ENCODE data around the gene PLA2G4D. TPM values are rescaled to one million over a fixed set of nuclear protein-coding genes. Genes with fewer than 3 reads are reported as not detected.

The PLA2G4D gene
- total RNA-seq, 5 donors from 2014 or later (not counting 1 experiment from before 2014, with no cell fraction given), result not detected

DNA sequence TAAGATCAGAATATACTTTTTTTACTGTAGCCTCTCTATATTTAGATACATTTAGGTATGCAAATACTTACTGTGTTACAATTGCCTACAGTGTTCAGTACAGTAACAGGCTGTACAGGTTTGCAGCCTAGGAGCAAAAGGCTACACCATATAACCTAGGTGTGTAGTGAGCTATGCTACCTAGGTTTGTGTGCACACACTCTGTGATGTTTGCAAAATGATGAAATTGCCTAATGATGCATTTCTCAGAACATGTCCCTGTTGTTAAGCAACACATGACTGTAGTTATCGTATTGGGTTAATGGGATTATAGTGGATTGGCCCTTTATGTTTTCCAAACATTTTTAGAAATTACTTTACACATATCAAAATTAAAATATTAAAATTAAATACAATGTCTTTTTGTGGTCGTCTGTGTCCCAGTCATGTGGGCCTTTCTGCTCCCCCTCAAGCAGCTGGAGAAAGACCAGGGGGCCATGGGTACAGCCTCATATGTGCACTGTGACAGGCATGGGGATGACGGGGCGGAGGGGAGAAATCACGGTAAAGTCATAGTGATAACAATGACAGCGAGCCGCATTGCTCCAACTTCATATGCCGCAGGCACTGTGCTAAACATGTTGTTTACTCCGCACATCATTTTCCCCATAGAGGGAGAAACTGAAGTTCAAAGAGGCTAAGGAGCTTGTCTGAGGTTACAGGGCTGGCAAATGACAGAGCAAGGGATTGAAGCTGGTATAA lies 46.1 kb downstream of the PLA2G4D start:
- no peak overlapping the region for H3K4me3 Mint-ChIP-seq
- no peaks in the 10 kb centered on the region for H3K36me3 ChIP-seq (ENCODE audit: control insufficient read depth in 2 of 2, extremely low read depth in 1 of 2, insufficient read depth in 1 of 2, low read length in 1 of 2)
- ChIA-PET CTCF (interaction anchor here in 1 of 2 donors (0.6 kb wide), 1 partner anchor 279 kb away, joined by 3 read pairs; no protein-coding TSS in a partner anchor), POLR2A (interaction anchor here in 1 of 2 donors (0.6 kb wide), 1 partner anchor 346 kb away, joined by 8 read pairs; no protein-coding TSS in a partner anchor)
- H3K27ac Mint-ChIP-seq, result no peak overlapping the region
- no peaks in the 10 kb centered on the region for H3K4me1 ChIP-seq (ENCODE audit: control insufficient read depth in 1 of 2, extremely low read depth in 1 of 2, insufficient read depth in 2 of 2, low read length in 2 of 2)
- no peak overlapping the region for H3K27ac ChIP-seq (ENCODE audit: low read length)
- no peaks in the 10 kb centered on the region for H3K36me3 Mint-ChIP-seq
- H3K27me3 ChIP-seq (replicated peaks in 1 of 2; ENCODE audit: control insufficient read depth in 2 of 2, extremely low read depth in 1 of 2, insufficient read depth in 2 of 2, low read length in 1 of 2), result peaks cover 0 to 26% of the 10 kb centered on the region in 2 experiments
- ATAC-seq (replicated peaks in 1 of 4) (no peak), DNase-seq (no peak)
- H3K9me3 Mint-ChIP-seq, result no peaks in the 10 kb centered on the region
- WGBS (ENCODE audit: insufficient coverage), result 74% methylated on average over 3 of the region's 9 CpGs
- no peak overlapping the region for H3K4me3 ChIP-seq (ENCODE audit: control insufficient read depth in 1 of 2, extremely low read depth in 1 of 2, low read length in 1 of 2)
- peaks cover 10 to 14% of the 10 kb centered on the region in 2 donors for H3K27me3 Mint-ChIP-seq
- no peaks in the 10 kb centered on the region for H3K9me3 ChIP-seq
- H3K4me1 Mint-ChIP-seq, result peaks cover 0 to 2% (median 0%) of the 10 kb centered on the region in 3 donors

DNA sequence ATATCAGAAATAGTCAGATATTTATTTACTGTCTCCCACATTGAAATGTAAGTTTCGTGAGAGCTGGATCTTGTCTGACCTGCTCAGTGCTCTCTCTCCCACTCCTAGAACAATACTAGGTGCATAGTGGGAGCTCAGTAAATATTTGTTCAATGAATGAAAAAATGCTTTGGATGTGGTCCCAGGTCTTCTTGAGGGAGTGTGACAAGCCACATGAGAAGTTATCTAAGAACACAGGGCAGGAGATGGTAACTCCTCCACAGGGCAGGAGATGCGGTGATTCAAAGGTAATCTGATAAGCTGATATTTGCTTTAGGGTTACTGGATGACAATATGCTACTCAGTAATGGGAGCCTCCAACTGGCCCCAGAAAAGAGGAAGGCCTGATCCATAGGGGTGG lies 47.8 kb downstream of the PLA2G4D start:
- POLR2A ChIA-PET, result no interaction called here
- Histone ChIP-seq H3K4me3 (ENCODE audit: control insufficient read depth in 1 of 2, extremely low read depth in 1 of 2, low read length in 1 of 2) (no peak overlapping the region), H3K27me3 (replicated peaks in 1 of 2; ENCODE audit: control insufficient read depth in 2 of 2, extremely low read depth in 1 of 2, insufficient read depth in 2 of 2, low read length in 1 of 2) (peaks cover 0 to 24% of the 10 kb centered on the region in 2 experiments), H3K27ac (ENCODE audit: low read length) (no peak overlapping the region), H3K4me1 (ENCODE audit: control insufficient read depth in 1 of 2, extremely low read depth in 1 of 2, insufficient read depth in 2 of 2, low read length in 2 of 2) (no peaks in the 10 kb centered on the region), H3K9me3 (no peaks in the 10 kb centered on the region), H3K36me3 (ENCODE audit: control insufficient read depth in 2 of 2, extremely low read depth in 1 of 2, insufficient read depth in 1 of 2, low read length in 1 of 2) (no peaks in the 10 kb centered on the region)
- ATAC-seq (replicated peaks in 1 of 4) (no peak), DNase-seq (no peak)
- Mint-ChIP-seq H3K4me1 (peaks cover 0 to 2% (median 0%) of the 10 kb centered on the region in 3 donors), H3K27me3 (peaks cover 10 to 14% of the 10 kb centered on the region in 2 donors), H3K27ac (no peak overlapping the region), H3K9me3 (no peaks in the 10 kb centered on the region), H3K36me3 (no peaks in the 10 kb centered on the region), H3K4me3 (no peak overlapping the region)
- CTCF ChIA-PET, result no interaction called here
- no CpG with 5 or more reads among the region's 2 CpGs for WGBS (ENCODE audit: insufficient coverage)

DNA sequence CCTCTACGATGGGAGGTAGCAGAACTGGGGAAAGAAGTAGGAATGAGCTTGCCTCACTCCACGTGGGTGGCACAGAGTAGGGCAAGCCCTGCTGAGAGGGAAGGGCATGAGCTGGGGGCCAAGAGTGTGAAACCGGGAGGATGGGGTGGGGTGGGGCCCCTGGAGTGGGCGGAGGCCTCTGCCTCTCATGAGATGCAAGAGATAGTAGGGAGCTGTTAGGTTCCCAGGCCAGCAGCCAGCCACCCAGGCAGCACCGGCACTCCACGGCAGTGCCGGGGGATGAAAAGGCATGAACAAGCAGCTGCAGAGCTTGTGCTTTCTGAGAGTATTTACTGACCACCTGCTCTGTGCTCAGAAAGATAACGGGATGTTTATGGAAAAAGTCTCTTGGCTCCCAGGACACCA lies 49.1 kb downstream of the PLA2G4D start:
- H3K9me3 ChIP-seq, result no peaks in the 10 kb centered on the region
- WGBS (ENCODE audit: insufficient coverage), result 57% methylated on average over 8 of the region's 8 CpGs
- no peaks in the 10 kb centered on the region for H3K4me1 ChIP-seq (ENCODE audit: control insufficient read depth in 1 of 2, extremely low read depth in 1 of 2, insufficient read depth in 2 of 2, low read length in 2 of 2)
- Mint-ChIP-seq H3K9me3 (no peaks in the 10 kb centered on the region), H3K36me3 (no peaks in the 10 kb centered on the region), H3K27me3 (peaks cover 3 to 18% of the 10 kb centered on the region in 2 donors), H3K4me1 (peaks cover 0 to 2% (median 0%) of the 10 kb centered on the region in 3 donors), H3K27ac (no peak overlapping the region), H3K4me3 (no peak overlapping the region)
- CTCF ChIA-PET, result interaction anchor here (0.6 to 1.2 kb wide), 2 partner anchors 15 to 47 kb away, joined by 3 read pairs; no protein-coding TSS in a partner anchor
- no peak for ATAC-seq (replicated peaks in 1 of 4)
- H3K27me3 ChIP-seq (replicated peaks in 1 of 2; ENCODE audit: control insufficient read depth in 2 of 2, extremely low read depth in 1 of 2, insufficient read depth in 2 of 2, low read length in 1 of 2), result peaks cover 0 to 17% of the 10 kb centered on the region in 2 experiments
- H3K4me3 ChIP-seq (ENCODE audit: control insufficient read depth in 1 of 2, extremely low read depth in 1 of 2, low read length in 1 of 2), result no peak overlapping the region
- no peaks in the 10 kb centered on the region for H3K36me3 ChIP-seq (ENCODE audit: control insufficient read depth in 2 of 2, extremely low read depth in 1 of 2, insufficient read depth in 1 of 2, low read length in 1 of 2)
- H3K27ac ChIP-seq (ENCODE audit: low read length), result no peak overlapping the region
- POLR2A ChIA-PET, result no interaction called here
- DNase-seq, result no peak

DNA sequence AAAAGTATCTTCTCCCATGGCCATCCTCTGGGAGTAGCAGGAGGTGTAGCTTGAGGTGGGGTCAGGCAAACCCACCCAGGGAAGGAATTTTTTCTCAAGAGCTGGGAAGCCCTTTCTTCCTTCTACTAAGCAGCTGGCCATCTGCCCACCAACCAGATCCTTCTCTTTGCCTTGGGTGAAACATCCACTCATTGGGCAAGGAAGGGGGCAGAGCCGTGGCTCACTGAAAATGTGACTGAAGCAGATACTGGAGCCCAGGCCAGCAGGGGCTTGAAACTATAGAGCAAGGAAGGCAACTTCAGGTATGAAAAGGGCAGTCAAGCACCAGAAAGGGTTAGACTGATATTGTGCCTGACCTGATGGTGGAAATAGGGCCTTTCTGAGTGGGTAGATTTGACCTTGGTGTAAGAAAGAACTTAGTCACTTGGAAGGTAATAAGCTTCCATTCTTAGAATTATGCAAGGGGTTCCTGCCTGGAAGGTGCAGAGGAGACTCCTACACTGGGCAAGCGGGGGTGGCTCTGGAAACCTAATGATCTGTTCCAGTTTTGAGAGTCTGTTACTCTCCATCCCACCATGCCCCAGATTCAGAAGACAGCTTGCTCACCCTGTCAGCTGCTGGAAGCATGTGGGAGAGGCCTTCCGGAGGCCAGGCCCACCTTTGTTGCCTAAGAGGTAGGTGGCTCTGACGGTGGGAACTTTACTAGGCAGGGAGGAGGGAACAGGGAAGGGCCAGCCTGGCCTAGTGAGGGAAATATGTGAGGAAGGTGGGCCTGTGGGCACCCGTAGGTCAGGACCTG lies 51.6 kb downstream of the PLA2G4D start:
- no peaks in the 10 kb centered on the region for H3K9me3 ChIP-seq
- Mint-ChIP-seq H3K27ac (no peak overlapping the region), H3K36me3 (no peaks in the 10 kb centered on the region), H3K4me3 (no peak overlapping the region), H3K27me3 (peaks cover 4 to 18% of the 10 kb centered on the region in 2 donors), H3K4me1 (peaks cover 0 to 2% (median 0%) of the 10 kb centered on the region in 3 donors), H3K9me3 (no peaks in the 10 kb centered on the region)
- peaks cover 0 to 3% of the 10 kb centered on the region in 2 experiments for H3K27me3 ChIP-seq (replicated peaks in 1 of 2; ENCODE audit: control insufficient read depth in 2 of 2, extremely low read depth in 1 of 2, insufficient read depth in 2 of 2, low read length in 1 of 2)
- ChIA-PET CTCF (interaction anchor here in 1 of 2 donors (1.5 kb wide), 1 partner anchor 10 kb away, joined by 4 read pairs; no protein-coding TSS in a partner anchor), POLR2A (no interaction called here)
- no peaks in the 10 kb centered on the region for H3K4me1 ChIP-seq (ENCODE audit: control insufficient read depth in 1 of 2, extremely low read depth in 1 of 2, insufficient read depth in 2 of 2, low read length in 2 of 2)
- DNase-seq, result no peak
- H3K36me3 ChIP-seq (ENCODE audit: control insufficient read depth in 2 of 2, extremely low read depth in 1 of 2, insufficient read depth in 1 of 2, low read length in 1 of 2), result no peaks in the 10 kb centered on the region
- H3K4me3 ChIP-seq (ENCODE audit: control insufficient read depth in 1 of 2, extremely low read depth in 1 of 2, low read length in 1 of 2), result no peak overlapping the region
- no peak overlapping the region for H3K27ac ChIP-seq (ENCODE audit: low read length)
- WGBS (ENCODE audit: insufficient coverage), result 75% methylated on average over 3 of the region's 5 CpGs
- no peak for ATAC-seq (replicated peaks in 1 of 4)

DNA sequence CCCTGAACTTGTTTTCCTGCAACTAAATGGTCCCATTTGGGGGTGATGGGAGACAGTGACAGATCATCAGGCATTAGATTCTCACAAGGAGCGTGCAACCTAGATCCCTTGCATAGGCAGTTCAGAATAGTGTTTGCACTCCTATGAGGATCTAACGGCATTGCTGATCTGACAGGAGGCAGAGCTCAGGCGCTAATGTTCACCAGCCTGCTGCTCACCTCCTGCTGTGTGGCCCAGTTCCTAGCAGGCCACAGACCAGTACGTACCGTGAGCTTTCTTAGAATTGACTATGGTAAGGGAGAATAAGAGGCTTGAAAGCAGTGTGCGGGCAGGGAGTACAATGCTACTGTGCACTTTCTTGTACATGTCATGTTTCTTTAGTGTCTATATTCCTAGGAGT lies 56.0 kb downstream of the PLA2G4D start:
- Mint-ChIP-seq H3K9me3 (no peaks in the 10 kb centered on the region), H3K4me1 (peaks cover 6 to 8% (median 6%) of the 10 kb centered on the region in 3 donors), H3K27me3 (peaks cover 4 to 7% of the 10 kb centered on the region in 2 donors), H3K27ac (no peak overlapping the region), H3K36me3 (no peaks in the 10 kb centered on the region), H3K4me3 (no peak overlapping the region)
- Histone ChIP-seq H3K36me3 (ENCODE audit: control insufficient read depth in 2 of 2, extremely low read depth in 1 of 2, insufficient read depth in 1 of 2, low read length in 1 of 2) (no peaks in the 10 kb centered on the region), H3K4me3 (ENCODE audit: control insufficient read depth in 1 of 2, extremely low read depth in 1 of 2, low read length in 1 of 2) (no peak overlapping the region), H3K9me3 (no peaks in the 10 kb centered on the region), H3K4me1 (ENCODE audit: control insufficient read depth in 1 of 2, extremely low read depth in 1 of 2, insufficient read depth in 2 of 2, low read length in 2 of 2) (peaks cover 0 to 5% of the 10 kb centered on the region in 2 experiments), H3K27me3 (replicated peaks in 1 of 2; ENCODE audit: control insufficient read depth in 2 of 2, extremely low read depth in 1 of 2, insufficient read depth in 2 of 2, low read length in 1 of 2) (peaks cover 0 to 3% of the 10 kb centered on the region in 2 experiments), H3K27ac (ENCODE audit: low read length) (no peak overlapping the region)
- WGBS (ENCODE audit: insufficient coverage), result 86% methylated on average over 4 of the region's 6 CpGs
- no peak for ATAC-seq (replicated peaks in 1 of 4)
- ChIA-PET CTCF (no interaction called here), POLR2A (interaction anchor here in 1 of 2 donors (0.5 kb wide), 1 partner anchor 70 kb away, joined by 3 read pairs; no protein-coding TSS in a partner anchor)
- DNase-seq, result no peak

DNA sequence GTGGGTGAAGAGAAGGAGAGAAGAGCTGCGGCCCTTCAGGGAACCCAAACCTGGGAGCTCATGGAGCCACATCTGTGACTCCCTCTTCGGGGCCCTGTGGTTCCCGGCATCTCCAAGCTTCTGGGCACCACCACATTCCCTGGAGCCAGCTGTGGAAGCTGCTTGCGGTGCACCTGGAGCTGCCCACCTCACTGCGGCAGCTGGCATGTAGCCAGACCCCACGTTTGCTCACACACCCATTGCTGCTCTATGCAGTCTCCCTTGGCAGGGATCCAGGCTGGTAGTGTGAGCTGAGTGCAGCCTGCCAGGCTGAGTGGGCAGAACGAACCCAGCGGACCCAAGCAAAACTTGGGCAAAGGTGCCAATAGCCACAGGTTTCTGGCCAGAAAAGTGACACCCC lies 56.7 kb downstream of the PLA2G4D start:
- DNase-seq (no peak), ATAC-seq (replicated peaks in 1 of 4) (no peak)
- ChIA-PET POLR2A (no interaction called here), CTCF (no interaction called here)
- Mint-ChIP-seq H3K27me3 (peaks cover 4 to 7% of the 10 kb centered on the region in 2 donors), H3K4me1 (peaks cover 6 to 8% (median 6%) of the 10 kb centered on the region in 3 donors), H3K36me3 (no peaks in the 10 kb centered on the region), H3K9me3 (no peaks in the 10 kb centered on the region), H3K4me3 (no peak overlapping the region), H3K27ac (no peak overlapping the region)
- no peak overlapping the region for H3K4me3 ChIP-seq (ENCODE audit: control insufficient read depth in 1 of 2, extremely low read depth in 1 of 2, low read length in 1 of 2)
- H3K9me3 ChIP-seq, result no peaks in the 10 kb centered on the region
- H3K27ac ChIP-seq (ENCODE audit: low read length), result no peak overlapping the region
- H3K36me3 ChIP-seq (ENCODE audit: control insufficient read depth in 2 of 2, extremely low read depth in 1 of 2, insufficient read depth in 1 of 2, low read length in 1 of 2), result no peaks in the 10 kb centered on the region
- H3K27me3 ChIP-seq (replicated peaks in 1 of 2; ENCODE audit: control insufficient read depth in 2 of 2, extremely low read depth in 1 of 2, insufficient read depth in 2 of 2, low read length in 1 of 2), result peaks cover 0 to 3% of the 10 kb centered on the region in 2 experiments
- 83% methylated on average over 6 of the region's 8 CpGs for WGBS (ENCODE audit: insufficient coverage)
- H3K4me1 ChIP-seq (ENCODE audit: control insufficient read depth in 1 of 2, extremely low read depth in 1 of 2, insufficient read depth in 2 of 2, low read length in 2 of 2), result peaks cover 0 to 5% of the 10 kb centered on the region in 2 experiments

Data from T-cell (primary cell).